MCF 10A (cell line): ENCODE results near the gene C1orf115. TPM values are rescaled to one million over a fixed set of nuclear protein-coding genes. Genes with fewer than 3 reads are reported as not detected.

ENCODE experiments used
- BruUV-seq: library from RNA; stranded (reverse); fragments of 400-500 nt; replicated peaks from 2 replicates; lab custom pipeline; 2021; lab: Mats Ljungman, UMichigan
- CTCF ChIA-PET: fragments of 300-600 bp; sonication (Branson Sonifier 250); formaldehyde crosslinking; extraction: SDS; loops from one replicate; lab custom pipeline; 2021; ENCODE audit warnings: antibody characterized with exemption, inconsistent platforms; lab: Yijun Ruan, JAX
- POLR2A ChIA-PET: fragments of 300-600, 350-650 bp; sonication (Branson Sonifier 250); formaldehyde crosslinking; extraction: SDS; loops from one replicate; lab custom pipeline; 2020; ENCODE audit warnings: antibody characterized with exemption, inconsistent platforms; lab: Yijun Ruan, JAX
- DNase-seq: peaks from one replicate; pipeline ENCODE4 v3.0.0-alpha.2; 2018; ENCODE audit not compliant: unreplicated experiment
- H3K27ac Mint-ChIP-seq: one replicate; pipeline ENCODE4 v1.8.0; 2022; ENCODE audit warnings: mild to moderate bottlenecking, low read depth, mixed read lengths; ENCODE audit not compliant: unreplicated experiment
- H3K27me3 Mint-ChIP-seq: one replicate; pipeline ENCODE4 v1.8.0; 2022; ENCODE audit warnings: mixed read lengths; ENCODE audit not compliant: insufficient read depth, unreplicated experiment
- H3K36me3 Mint-ChIP-seq: one replicate; pipeline ENCODE4 v1.8.0; 2022; ENCODE audit warnings: mild to moderate bottlenecking, moderate library complexity, mixed read lengths; ENCODE audit not compliant: insufficient read depth, unreplicated experiment
- H3K4me1 Mint-ChIP-seq: one replicate; pipeline ENCODE4 v1.8.0; 2022; ENCODE audit warnings: mixed read lengths; ENCODE audit not compliant: insufficient read depth, unreplicated experiment
- H3K4me3 Mint-ChIP-seq: one replicate; pipeline ENCODE4 v1.8.0; 2022; ENCODE audit warnings: mild to moderate bottlenecking, moderate library complexity, mixed read lengths; ENCODE audit not compliant: unreplicated experiment
- H3K9me3 Mint-ChIP-seq: one replicate; pipeline ENCODE4 v1.8.0; 2022; ENCODE audit warnings: mixed read lengths; ENCODE audit not compliant: unreplicated experiment
- intact Hi-C: fragments of 100-400 bp; cut with micrococcal nuclease; formaldehyde crosslinking; loops from 2 replicates; pipeline ENCODE4 v1.14.1; 2022
- total RNA-seq: library from RNA; stranded (reverse); gene quantifications from 2 replicates; pipeline ENCODE4 v1.2.3, GENCODE V29; 2022
- TF ChIP-seq, protein P1 (sequence below): fragments of 200-600 bp; IDR thresholded peaks from one replicate; pipeline ENCODE4 v1.8.0; 2022; ENCODE audit warnings: antibody characterized with exemption, mild to moderate bottlenecking; ENCODE audit not compliant: unreplicated experiment

Gene C1orf115
- total RNA-seq, 1 experiment from 2014 or later = 1.6 TPM

DNA sequence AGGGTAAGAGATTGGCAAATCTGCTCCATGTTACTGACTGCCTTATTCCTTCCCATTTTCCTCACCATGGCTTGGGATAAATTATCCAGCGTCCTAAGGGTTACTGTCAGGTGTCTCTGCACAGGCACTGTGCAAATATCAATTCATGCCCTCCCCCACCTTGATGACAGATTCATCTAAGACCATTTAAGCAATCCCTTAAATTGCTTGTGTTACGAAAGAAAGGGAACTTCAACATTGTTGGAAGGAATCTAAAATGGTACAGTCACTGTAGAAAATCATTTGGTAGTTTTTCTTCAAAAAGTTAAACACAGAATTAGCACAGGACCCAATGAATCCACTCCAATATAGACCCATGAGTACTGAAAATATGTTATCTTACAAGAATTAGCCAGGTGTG, 40.3 kb downstream of the C1orf115 start:
- no TSS peak for BruUV-seq
- H3K27me3 Mint-ChIP-seq = no peaks in the 10 kb centered on the region
- H3K9me3 Mint-ChIP-seq = no peaks in the 10 kb centered on the region
- intact Hi-C loops = no loop called here
- POLR2A ChIA-PET = no interaction called here
- no peak for DNase-seq
- CTCF ChIA-PET = interaction anchor here (0.6 to 3.3 kb wide), 7 partner anchors 9 to 701 kb away, joined by 3 to 18 read pairs (median 3); no protein-coding TSS in a partner anchor
- H3K4me3 Mint-ChIP-seq = no peak overlapping the region
- H3K27ac Mint-ChIP-seq = no peak overlapping the region
- TF ChIP-seq, protein P1, sequence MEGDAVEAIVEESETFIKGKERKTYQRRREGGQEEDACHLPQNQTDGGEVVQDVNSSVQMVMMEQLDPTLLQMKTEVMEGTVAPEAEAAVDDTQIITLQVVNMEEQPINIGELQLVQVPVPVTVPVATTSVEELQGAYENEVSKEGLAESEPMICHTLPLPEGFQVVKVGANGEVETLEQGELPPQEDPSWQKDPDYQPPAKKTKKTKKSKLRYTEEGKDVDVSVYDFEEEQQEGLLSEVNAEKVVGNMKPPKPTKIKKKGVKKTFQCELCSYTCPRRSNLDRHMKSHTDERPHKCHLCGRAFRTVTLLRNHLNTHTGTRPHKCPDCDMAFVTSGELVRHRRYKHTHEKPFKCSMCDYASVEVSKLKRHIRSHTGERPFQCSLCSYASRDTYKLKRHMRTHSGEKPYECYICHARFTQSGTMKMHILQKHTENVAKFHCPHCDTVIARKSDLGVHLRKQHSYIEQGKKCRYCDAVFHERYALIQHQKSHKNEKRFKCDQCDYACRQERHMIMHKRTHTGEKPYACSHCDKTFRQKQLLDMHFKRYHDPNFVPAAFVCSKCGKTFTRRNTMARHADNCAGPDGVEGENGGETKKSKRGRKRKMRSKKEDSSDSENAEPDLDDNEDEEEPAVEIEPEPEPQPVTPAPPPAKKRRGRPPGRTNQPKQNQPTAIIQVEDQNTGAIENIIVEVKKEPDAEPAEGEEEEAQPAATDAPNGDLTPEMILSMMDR = no peak
- peaks cover 32% of the 10 kb centered on the region for H3K4me1 Mint-ChIP-seq
- H3K36me3 Mint-ChIP-seq = no peaks in the 10 kb centered on the region

DNA sequence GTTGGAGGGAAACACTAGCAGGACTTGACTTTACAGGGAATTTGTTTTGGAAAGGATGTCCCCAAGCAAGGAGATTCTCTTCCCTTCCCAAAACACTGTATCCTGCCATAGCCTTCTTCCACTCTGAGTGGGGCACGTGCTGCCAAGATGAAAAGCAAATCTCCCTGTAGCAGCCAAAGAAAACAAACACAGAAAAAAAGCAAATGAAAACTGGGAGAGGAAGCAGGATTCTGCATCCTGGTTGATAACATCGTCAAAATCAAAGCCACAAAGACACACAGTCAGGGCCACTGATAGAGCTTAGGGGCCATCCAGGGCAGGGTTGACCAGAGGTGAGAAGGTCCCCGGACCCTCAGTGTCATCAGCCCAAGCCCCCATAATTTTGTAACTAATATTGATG, 42.0 kb downstream of the C1orf115 start:
- intact Hi-C loops = loop anchor here (2.0 kb wide), 1 partner anchor 45 kb away; no protein-coding TSS in a partner anchor
- no peaks in the 10 kb centered on the region for H3K9me3 Mint-ChIP-seq
- H3K36me3 Mint-ChIP-seq = no peaks in the 10 kb centered on the region
- no peak for DNase-seq
- no TSS peak for BruUV-seq
- H3K4me1 Mint-ChIP-seq = peaks cover 32% of the 10 kb centered on the region
- CTCF ChIA-PET = interaction anchor here (3.3 to 4.2 kb wide), 2 partner anchors 16 to 452 kb away, joined by 18 to 87 read pairs; partner anchors contain the start of gene MTARC2
- H3K27ac Mint-ChIP-seq = peak overlapping the region; percentile 44
- TF ChIP-seq, protein P1 = no peak
- no peaks in the 10 kb centered on the region for H3K27me3 Mint-ChIP-seq
- no peak overlapping the region for H3K4me3 Mint-ChIP-seq
- POLR2A ChIA-PET = no interaction called here

DNA sequence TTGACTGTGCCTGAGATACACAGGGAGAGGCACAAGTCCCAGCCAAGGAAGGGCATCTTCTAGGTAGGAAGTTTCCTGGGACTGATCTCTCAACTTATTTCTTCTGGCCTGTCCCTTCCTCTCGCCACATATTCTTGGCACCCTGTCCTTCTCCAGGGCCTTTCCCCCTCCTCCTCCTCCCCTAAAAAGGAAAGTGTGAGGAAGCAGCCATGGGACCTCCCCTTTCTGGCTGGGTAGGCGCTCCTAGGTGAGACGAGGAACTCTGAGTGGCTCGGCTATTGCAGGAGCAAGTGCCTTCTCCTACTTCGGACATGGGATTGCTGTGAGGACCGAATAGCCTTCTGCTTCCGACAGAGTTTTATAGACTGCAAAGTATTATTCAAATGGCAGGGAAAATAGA, 42.5 kb downstream of the C1orf115 start:
- H3K27ac Mint-ChIP-seq = peak overlapping the region; percentile 44
- no peaks in the 10 kb centered on the region for H3K36me3 Mint-ChIP-seq
- ChIA-PET POLR2A (interaction anchor here (0.8 to 2.7 kb wide), 12 partner anchors 9 to 543 kb away, joined by 3 to 29 read pairs (median 5); partner anchors contain the start of genes MTARC2 and RAB3GAP2), CTCF (interaction anchor here (0.6 to 4.2 kb wide), 44 partner anchors 9 to 794 kb away, joined by 3 to 124 read pairs (median 8); partner anchors contain the start of gene MTARC2)
- H3K4me3 Mint-ChIP-seq = no peak overlapping the region
- no peak for DNase-seq
- intact Hi-C loops = loop anchor here (1.0 to 2.0 kb wide), 7 partner anchors 42 to 514 kb away; partner anchors contain the start of gene C1orf115
- no peaks in the 10 kb centered on the region for H3K9me3 Mint-ChIP-seq
- peaks cover 32% of the 10 kb centered on the region for H3K4me1 Mint-ChIP-seq
- no peaks in the 10 kb centered on the region for H3K27me3 Mint-ChIP-seq
- BruUV-seq = no TSS peak
- TF ChIP-seq, protein P1 = no peak

DNA sequence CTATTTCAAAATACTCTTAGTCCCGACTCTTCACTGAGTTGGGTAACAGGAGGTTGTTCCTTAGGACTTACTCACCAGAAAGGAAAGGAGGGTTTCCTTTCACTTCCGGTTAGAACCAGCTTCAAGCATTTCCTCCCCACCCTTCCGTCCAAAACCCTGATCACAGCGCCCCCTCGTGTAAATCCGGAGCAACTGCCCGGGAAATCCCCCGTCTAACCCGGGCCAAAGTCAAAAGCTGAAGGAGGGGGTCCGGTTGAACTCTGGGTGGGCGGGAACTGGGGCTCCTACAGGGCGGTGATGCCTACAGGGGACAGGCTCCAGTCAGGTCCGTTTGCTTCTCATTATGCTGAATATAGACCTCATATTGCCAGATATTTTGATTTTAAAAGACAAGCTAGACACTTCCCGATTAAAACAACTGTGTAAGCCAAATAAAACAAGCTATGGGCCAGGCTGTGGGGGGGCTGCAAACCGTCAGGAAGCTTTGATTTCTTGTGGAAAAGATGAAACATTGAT, 43.0 kb downstream of the C1orf115 start:
- Mint-ChIP-seq H3K4me3 (peak overlapping the region; percentile 19), H3K36me3 (no peaks in the 10 kb centered on the region), H3K27me3 (no peaks in the 10 kb centered on the region), H3K27ac (peak overlapping the region; percentile 44), H3K4me1 (peaks cover 32% of the 10 kb centered on the region), H3K9me3 (no peaks in the 10 kb centered on the region)
- CTCF ChIA-PET = interaction anchor here (0.6 to 4.2 kb wide), 88 partner anchors 9 to 1022 kb away, joined by 3 to 124 read pairs (median 4); partner anchors contain the start of gene MTARC2
- no TSS peak for BruUV-seq
- peak; percentile 98 for DNase-seq
- POLR2A ChIA-PET = interaction anchor here (0.6 to 2.7 kb wide), 22 partner anchors 9 to 543 kb away, joined by 3 to 29 read pairs (median 4); partner anchors contain the start of genes MTARC2 and RAB3GAP2
- TF ChIP-seq, protein P1 = peak; percentile 99
- intact Hi-C loops = loop anchor here (1.0 to 2.0 kb wide), 7 partner anchors 43 to 515 kb away; partner anchors contain the start of gene C1orf115
